ENCODE measurements around the gene TPM4. TPM values are rescaled to one million over a fixed set of nuclear protein-coding genes. Genes with fewer than 3 reads are reported as not detected.

Gene TPM4
- total and polyA plus RNA-seq, 2 of the 8 experiments (the other 6 are each of a cell fraction or from before 2014, with no cell fraction given), result 160 to 359 TPM

DNA sequence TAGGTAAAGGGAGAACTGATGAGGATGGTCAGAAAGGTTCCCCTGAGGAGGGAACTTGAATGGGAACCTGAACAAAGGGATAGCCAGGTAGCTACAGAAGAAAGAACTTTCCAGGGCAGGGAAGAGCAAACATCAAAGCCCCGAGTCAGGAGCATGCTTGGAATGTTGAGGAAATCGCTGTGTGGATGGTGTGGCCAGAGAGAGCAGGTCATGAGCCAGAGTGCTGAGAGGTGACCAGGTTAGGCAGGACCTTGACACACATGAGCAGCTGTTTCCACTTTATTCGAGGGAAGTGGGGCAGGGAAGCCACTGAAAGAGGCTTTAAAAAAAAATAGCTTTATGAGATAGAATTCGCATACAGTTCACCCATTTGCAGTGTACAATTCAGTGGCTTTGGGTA lies 39.8 kb downstream of the TPM4 start:
- H3K27me3 ChIP-seq (replicated peaks in 1 of 4; ENCODE audit: control insufficient read depth in 3 of 4, extremely low read depth in 1 of 4, insufficient read depth in 3 of 4, low read length in 3 of 4), result no peaks in the 10 kb centered on the region
- H2BK15ac ChIP-seq (ENCODE audit: low read length), result no peak overlapping the region
- no peak overlapping the region for H2BK20ac ChIP-seq (ENCODE audit: low read length)
- no peak overlapping the region for H3K4me3 ChIP-seq (ENCODE audit: extremely low read depth in 1 of 4, insufficient read depth in 2 of 4, low read depth in 3 of 4, low read length in 4 of 4)
- WGBS, 2 experiments (ENCODE audit: extremely low coverage in 1 of 2, insufficient coverage in 1 of 2, insufficient read length in 1 of 2, insufficient replicate concordance in 2 of 2, low coverage in 1 of 2, low lambda C conversion rate in 2 of 2, missing lambda C conversion rate in 1 of 2), result 86% methylated on average over 4 of the region's 4 CpGs; no CpG with 5 or more reads in 1 of the 2 experiments
- H3K9ac ChIP-seq (replicated peaks in 1 of 4; ENCODE audit: extremely low read depth in 1 of 4, low read depth in 3 of 4, low read length in 3 of 4), result no peak overlapping the region
- no peak overlapping the region for H2AFZ ChIP-seq (ENCODE audit: low read length)
- peaks cover 4% of the 10 kb centered on the region; the same call in 1 of the 2 replicates for H3K23me2 ChIP-seq (ENCODE audit: low read depth, low read length)
- H4K91ac ChIP-seq (replicated peaks; ENCODE audit: insufficient read length, low read length), result no peak overlapping the region
- peaks cover 4 to 21% of the 10 kb centered on the region in 2 experiments for H4K20me1 ChIP-seq (replicated peaks in 1 of 2; ENCODE audit: control insufficient read depth in 1 of 2, insufficient read depth in 2 of 2, low read length in 2 of 2)
- peaks cover 11 to 46% of the 10 kb centered on the region in 2 experiments for H3K79me2 ChIP-seq (ENCODE audit: control insufficient read depth in 1 of 2, insufficient read depth in 2 of 2, low read length in 2 of 2)
- H2BK120ac ChIP-seq (replicated peaks; ENCODE audit: low read depth, low read length), result no peak overlapping the region
- CTCF ChIA-PET (ENCODE audit: partially characterized antibody), result interaction anchor here (1.2 kb wide), 2 partner anchors 35 to 69 kb away, joined by 3 to 4 read pairs; partner anchors contain the start of gene FAM32A
- H3K79me1 ChIP-seq (ENCODE audit: low read depth, low read length), result peaks cover 14% of the 10 kb centered on the region
- H3K4ac ChIP-seq (replicated peaks; ENCODE audit: insufficient read length, low read depth, low read length), result no peak overlapping the region
- no peak overlapping the region for H4K5ac ChIP-seq (ENCODE audit: insufficient read length, low read depth, low read length)
- H3K23ac ChIP-seq (ENCODE audit: insufficient read length), result no peak overlapping the region
- no peak overlapping the region for H4K8ac ChIP-seq (ENCODE audit: extremely low read depth, insufficient read depth, low read length)
- no peak overlapping the region for H3K56ac ChIP-seq (replicated peaks; ENCODE audit: insufficient read length, low read depth, low read length)
- DNase-seq (ENCODE audit: low read depth in 1 of 2, low spot score in 2 of 2) (no peak), FAIRE-seq (no peak)
- peaks cover 0 to 7% (median 2%) of the 10 kb centered on the region in 4 experiments; a peak in 4 of 7 replicates for H3K4me1 ChIP-seq (replicated peaks in 1 of 4; ENCODE audit: control insufficient read depth in 3 of 4, insufficient read depth in 4 of 4, low read length in 3 of 4)
- H3K14ac ChIP-seq (ENCODE audit: insufficient read length), result no peak overlapping the region
- no peak overlapping the region for H2AK5ac ChIP-seq (ENCODE audit: low read depth, low read length)
- H2BK5ac ChIP-seq (ENCODE audit: low read depth, low read length), result no peak overlapping the region; the same call in 1 of the 2 replicates
- H3K36me3 ChIP-seq (ENCODE audit: control insufficient read depth in 2 of 4, insufficient read depth in 4 of 4, low read length in 3 of 4), result peaks cover 9 to 20% (median 16%) of the 10 kb centered on the region in 4 experiments
- POLR2A ChIA-PET (ENCODE audit: partially characterized antibody), result interaction anchor here (1.0 to 37.0 kb wide), 4 partner anchors 10 to 56 kb away, joined by 3 to 582 read pairs (median 4); partner anchors contain the start of gene TPM4
- no peak overlapping the region for H3K27ac ChIP-seq (ENCODE audit: low read depth, low read length)
- no peak overlapping the region for H3K4me2 ChIP-seq (ENCODE audit: insufficient read depth in 1 of 2, low read depth in 2 of 2, low read length in 2 of 2)
- H3K9me3 ChIP-seq (ENCODE audit: insufficient read depth in 2 of 2, low read depth in 1 of 2, low read length in 1 of 2), result no peaks in the 10 kb centered on the region
- no peak overlapping the region for H3K18ac ChIP-seq (ENCODE audit: extremely low read depth, low read length)
- no peak overlapping the region for H2BK12ac ChIP-seq (ENCODE audit: low read depth, low read length)
- TF ChIP-seq RXRA (IDR thresholded peaks at IDR 0.05; ENCODE audit: insufficient read depth, low read depth, low read length) (no peak), MAFK (IDR thresholded peaks at IDR 0.05; ENCODE audit: low read depth, low read length) (no peak), RFX5 (IDR thresholded peaks at IDR 0.05; ENCODE audit: borderline replicate concordance, low read depth, low read length) (no peak), EZH2 (IDR thresholded peaks at IDR 0.05; ENCODE audit: low read depth, low read length, severe bottlenecking) (no peak), TAF7 (optimal IDR thresholded peaks at IDR 0.05; ENCODE audit: borderline replicate concordance, low read depth, low read length) (no peak), NANOG (IDR thresholded peaks at IDR 0.05; ENCODE audit: insufficient read depth, low read depth, low read length, poor library complexity, severe bottlenecking) (no peak), POLR2AphosphoS5 (IDR thresholded peaks at IDR 0.05; ENCODE audit: low read depth, low read length) (no peak), SIRT6 (IDR thresholded peaks at IDR 0.05; ENCODE audit: low read length) (no peak), BACH1 (IDR thresholded peaks at IDR 0.05; ENCODE audit: low read length) (no peak), KDM4A (IDR thresholded peaks at IDR 0.05; ENCODE audit: low read depth, low read length, severe bottlenecking) (no peak), TBP (IDR thresholded peaks at IDR 0.05; ENCODE audit: low read depth, low read length) (no peak), SRF (IDR thresholded peaks at IDR 0.05; ENCODE audit: low read depth, low read length) (no peak), GTF2F1 (IDR thresholded peaks at IDR 0.05; ENCODE audit: borderline replicate concordance, low read depth, low read length) (no peak), JUN (IDR thresholded peaks at IDR 0.05; ENCODE audit: low read depth, low read length) (no peak), FOSL1 (IDR thresholded peaks at IDR 0.05; ENCODE audit: insufficient read depth, low read depth, low read length) (no peak)
